Cardiac septum (tissue), 1 donor: ENCODE results near the gene CNTF. TPM values are rescaled to one million over a fixed set of nuclear protein-coding genes. Genes with fewer than 3 reads are reported as not detected.

Experiments
- DNase-seq: peaks from one replicate; pipeline ENCODE4 v3.0.0-alpha.2; 2020; ENCODE audit warnings: low spot score
- intact Hi-C: fragments of 100-400 bp; cut with DNase I; formaldehyde crosslinking; loops from one replicate; pipeline ENCODE4 v1.14.0; 2022
- total RNA-seq: library from RNA; stranded (reverse); fragmentation: NEBNext Ultra II Directional; extraction: Animal tissue kit (Norgen Biotek cat#: 25700); gene quantifications from one replicate; pipeline ENCODE4 v1.2.1, GENCODE V29; 2021
- donor health status: DM: no; HTN: no; CAD: no.

Gene CNTF
- total RNA-seq, 1 donor from 2014 or later: 1.3 TPM

GRCh38 chr11:58597486-58598144 is 24.9 kb upstream of the CNTF start:
- intact Hi-C loops: no loop called here
- no peak for DNase-seq

GRCh38 chr11:58600510-58600909 is 22.0 kb upstream of the CNTF start:
- intact Hi-C loops: no loop called here
- no peak for DNase-seq

DNA sequence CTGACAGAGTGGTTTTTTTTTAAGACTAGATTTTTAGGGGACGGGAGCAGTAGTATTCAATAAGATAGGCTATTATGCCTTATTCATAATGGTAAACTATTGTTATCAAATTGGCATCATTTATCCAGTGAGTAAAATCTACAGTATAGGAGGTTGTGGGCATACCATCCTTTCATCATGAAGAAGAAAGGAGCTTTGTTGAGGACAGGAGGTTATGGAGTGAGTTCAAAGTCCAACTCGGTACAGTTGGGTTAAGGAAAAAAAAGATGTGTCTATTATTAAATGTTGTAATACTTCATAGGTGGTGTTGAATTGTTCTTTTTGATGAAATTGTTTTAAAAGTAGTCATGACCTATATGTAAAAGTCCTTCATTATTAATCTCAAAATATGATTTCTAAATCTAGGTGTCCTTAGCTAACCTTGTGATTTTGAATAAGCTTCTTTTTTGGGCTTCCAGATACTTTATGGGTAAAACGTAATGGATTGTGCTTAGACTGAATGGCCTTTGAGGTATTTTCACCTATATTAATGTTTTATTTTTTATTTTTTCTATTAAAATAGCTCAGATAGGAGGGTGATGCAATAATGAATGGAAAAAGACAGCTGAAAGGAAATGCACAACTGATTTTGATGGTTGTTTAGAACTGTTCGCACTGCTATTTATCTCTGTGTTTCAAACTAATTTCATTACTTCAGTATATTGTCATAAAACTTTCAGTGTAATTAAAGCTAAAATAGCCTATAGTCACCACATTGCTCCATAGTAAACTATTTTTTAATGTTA is 15.3 kb upstream of the CNTF start:
- intact Hi-C loops: no loop called here
- no peak for DNase-seq

GRCh38 chr11:58608331-58608730 is 14.1 kb upstream of the CNTF start:
- DNase-seq: no peak
- intact Hi-C loops: no loop called here

GRCh38 chr11:58609723-58610122 is 12.7 kb upstream of the CNTF start:
- intact Hi-C loops: no loop called here
- no peak for DNase-seq

GRCh38 chr11:58613228-58613627 is 9.2 kb upstream of the CNTF start:
- DNase-seq: no peak
- intact Hi-C loops: no loop called here

GRCh38 chr11:58615559-58615958 is 6.9 kb upstream of the CNTF start:
- no peak for DNase-seq
- intact Hi-C loops: no loop called here

DNA sequence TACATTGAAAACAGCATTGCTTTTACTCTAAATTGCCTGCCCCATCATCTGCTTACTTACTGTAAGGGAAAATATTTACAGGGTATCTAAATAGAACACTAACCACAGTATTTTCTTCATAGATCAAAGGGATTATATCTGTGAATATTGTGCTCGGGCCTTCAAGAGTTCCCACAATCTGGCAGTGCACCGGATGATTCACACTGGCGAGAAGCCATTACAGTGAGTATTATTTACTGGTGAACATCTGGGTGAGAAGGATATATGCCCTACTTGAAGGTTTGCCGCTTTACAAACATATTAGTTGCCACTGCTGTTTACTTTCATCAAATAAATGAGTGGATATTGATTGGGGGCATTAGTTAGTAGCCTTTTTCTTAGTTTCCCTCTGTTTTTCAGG is 5.9 kb upstream of the CNTF start:
- intact Hi-C loops: loop anchor here (2.0 kb wide), 1 partner anchor 36 kb away; no protein-coding TSS in a partner anchor
- DNase-seq: no peak

DNA sequence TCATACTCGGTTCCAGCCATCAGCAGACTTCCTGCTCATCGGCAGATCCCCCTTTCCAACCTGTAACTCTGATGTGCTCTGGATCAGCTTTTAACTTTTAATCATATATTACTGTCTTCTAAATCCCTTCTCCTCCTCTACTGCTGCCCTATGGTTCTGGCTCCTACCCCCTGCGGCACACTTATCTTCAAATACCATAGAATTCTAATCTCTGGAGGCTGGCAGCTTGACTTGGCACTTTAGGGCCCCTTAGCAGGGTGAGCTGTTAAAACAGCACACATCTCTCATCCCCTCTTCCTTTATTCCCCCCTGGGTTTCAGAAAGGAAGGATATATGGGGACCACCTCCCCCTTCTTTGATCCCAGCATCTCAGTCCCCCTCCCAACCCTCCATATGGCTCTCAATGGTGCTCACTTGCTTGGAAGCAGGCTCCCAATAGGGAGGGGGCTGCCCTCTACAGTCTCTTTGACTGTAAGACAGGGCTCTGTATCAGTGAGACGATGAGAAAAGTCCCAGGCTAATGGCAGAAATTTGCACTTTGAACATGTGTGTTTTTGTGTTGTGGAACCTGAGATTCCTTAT is 4.4 kb upstream of the CNTF start:
- no peak for DNase-seq
- intact Hi-C loops: loop anchor here (2.0 kb wide), 1 partner anchor 37 kb away; no protein-coding TSS in a partner anchor

DNA sequence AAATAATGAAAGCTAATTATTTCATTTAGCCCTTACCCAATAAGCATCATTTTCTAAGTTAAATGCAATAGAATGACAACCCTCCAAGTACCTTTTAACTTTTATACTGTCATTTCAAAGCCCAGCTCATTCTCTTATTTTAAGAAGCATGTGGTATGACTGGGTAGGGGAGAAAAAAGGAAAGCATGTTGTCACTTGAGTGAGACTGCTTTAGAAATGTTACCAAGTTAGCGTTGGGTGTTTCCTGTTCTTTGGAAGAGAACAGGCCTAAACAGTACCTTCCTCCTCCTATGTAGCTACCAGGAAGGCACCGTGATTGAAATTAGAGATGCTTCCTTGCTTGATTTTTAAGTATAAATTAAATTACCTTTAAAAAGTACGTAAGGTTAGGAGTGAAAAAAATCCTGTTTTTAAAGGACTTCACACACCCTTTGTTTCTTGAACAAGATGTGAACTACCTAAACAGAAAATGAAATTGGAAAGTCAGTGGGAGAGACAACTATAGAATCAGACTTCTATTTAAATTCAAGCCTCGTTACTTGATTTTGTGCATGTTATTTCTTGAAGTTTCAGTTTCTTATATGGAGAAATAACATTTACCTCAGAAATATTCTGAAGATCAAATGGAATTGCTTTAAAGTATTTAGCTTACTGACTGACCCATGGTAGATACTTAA is 741 bp upstream of the CNTF start:
- intact Hi-C loops: no loop called here
- DNase-seq: no peak

DNA sequence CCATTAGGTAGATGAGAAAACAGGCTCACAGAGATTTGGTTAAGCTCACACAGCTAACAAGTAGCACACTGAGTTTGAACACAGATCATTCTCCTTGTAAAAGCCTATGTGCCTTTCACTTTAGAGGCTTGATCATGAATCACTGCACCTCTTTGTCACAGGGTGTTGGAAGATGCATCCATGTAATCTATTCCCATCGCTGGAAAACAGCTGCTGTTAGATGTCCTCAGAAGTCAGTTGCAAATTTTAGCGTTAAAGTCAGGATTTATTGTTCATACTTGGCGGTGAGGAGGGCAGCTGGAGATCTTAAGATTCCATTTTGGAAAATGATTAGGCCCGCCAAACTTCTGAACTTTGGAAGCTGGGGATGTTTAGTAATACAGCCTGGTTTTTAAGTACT is 2.6 kb downstream of the CNTF start:
- intact Hi-C loops: loop anchor here (5.0 kb wide), 1 partner anchor 48 kb away; the partner anchor contains the start of genes LPXN and ZFP91
- no peak for DNase-seq

- intact Hi-C loops: loop anchor here (5.0 kb wide), 1 partner anchor 49 kb away; the partner anchor contains the start of genes LPXN and ZFP91
These were observed 3.5 kb downstream of the CNTF start for GRCh38 chr11:58625826-58626460.

DNA sequence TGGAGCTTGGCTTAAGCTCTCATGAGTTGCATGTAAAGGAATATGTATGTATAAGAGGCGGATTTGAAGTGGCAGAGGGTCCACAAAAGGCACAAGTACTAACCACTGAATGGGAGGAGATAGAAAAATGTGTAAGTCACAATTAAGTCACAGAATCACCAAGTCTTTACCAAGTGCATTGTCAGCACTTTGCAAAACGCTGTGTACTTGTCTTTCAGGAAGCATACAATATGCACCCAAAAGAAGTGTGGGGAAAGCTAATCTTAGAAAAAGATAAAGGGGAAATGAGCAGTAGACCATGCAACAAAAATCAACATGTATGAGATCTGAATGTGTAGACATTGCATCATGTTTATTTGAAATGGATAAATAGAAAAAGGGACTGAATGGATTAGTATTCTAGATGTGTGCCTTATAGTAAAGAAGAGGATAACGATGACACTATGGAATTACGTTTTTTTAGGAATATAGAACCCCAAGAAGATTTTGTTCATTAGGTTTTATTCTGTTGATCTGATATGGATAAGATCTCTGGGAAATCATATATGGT is 4.5 kb downstream of the CNTF start:
- intact Hi-C loops: loop anchor here (5.0 kb wide), 1 partner anchor 50 kb away; the partner anchor contains the start of genes LPXN and ZFP91
- DNase-seq: no peak

More at GRCh38 chr11:58625826-58626460, 3.5 kb downstream of the CNTF start:
- no peak for DNase-seq

DNA sequence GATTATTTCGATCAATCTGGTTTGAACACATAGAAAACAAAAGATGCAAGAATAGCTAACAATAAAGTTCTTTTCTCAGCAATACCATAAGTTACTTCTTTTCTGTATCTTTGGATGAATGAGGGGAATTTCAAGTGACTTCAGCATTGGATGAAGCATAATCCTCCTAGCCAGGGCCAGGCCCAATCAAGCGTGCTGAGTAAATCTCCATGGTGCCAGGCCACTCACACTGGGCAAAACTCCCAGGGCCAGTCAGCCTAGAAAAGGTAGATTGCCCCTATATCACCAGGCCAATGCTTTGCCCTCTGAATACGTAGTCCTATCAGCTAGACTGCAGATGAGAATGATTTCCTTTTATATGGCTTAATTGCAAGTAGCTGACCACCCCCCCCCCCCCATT is 6.0 kb downstream of the CNTF start:
- no peak for DNase-seq
- intact Hi-C loops: loop anchor here (5.0 kb wide), 1 partner anchor 51 kb away; the partner anchor contains the start of genes LPXN and ZFP91

- intact Hi-C loops: loop anchor here (5.0 kb wide), 1 partner anchor 53 kb away; the partner anchor contains the start of genes LPXN and ZFP91
- DNase-seq: no peak
These were observed 7.4 kb downstream of the CNTF start for GRCh38 chr11:58629857-58630256.

DNA sequence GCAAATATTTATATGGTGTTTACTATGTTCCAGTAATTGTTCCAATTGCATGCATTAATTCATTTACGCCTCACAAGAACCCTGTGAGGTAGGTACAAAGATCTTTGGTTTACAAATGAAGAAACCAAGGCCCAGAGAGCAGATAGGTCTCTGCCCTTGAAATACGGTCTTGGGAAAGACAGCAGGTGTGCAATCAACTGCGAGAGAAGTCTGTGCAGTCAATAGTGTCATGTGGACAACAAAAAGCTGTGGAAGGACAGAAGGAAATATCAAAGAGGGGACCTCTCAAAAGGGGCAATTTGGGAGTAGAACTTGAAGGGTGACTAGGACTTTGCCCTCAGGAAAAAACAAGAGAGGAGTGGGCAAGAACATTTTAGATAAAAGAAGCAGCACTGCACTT is 8.9 kb downstream of the CNTF start:
- intact Hi-C loops: no loop called here
- no peak for DNase-seq

GRCh38 chr11:58632510-58632909 is 10.0 kb downstream of the CNTF start:
- DNase-seq: no peak
- intact Hi-C loops: no loop called here

GRCh38 chr11:58636587-58636986 is 14.1 kb downstream of the CNTF start:
- intact Hi-C loops: no loop called here
- no peak for DNase-seq

GRCh38 chr11:58637371-58637770 is 14.9 kb downstream of the CNTF start:
- DNase-seq: no peak
- intact Hi-C loops: no loop called here
